B cell (primary cell): Measurements from ENCODE around the gene ADAMTS16.

Source experiments
- CTCF ChIP-seq: fragments of 200-600 bp; IDR thresholded peaks from one replicate; pipeline ENCODE4 v1.8.0; 2022; ENCODE audit warnings: antibody characterized with exemption, mild to moderate bottlenecking
- EZH2 ChIP-seq: IDR thresholded peaks from 2 replicates; pipeline ENCODE4 v1.6.1; 2012; ENCODE audit warnings: borderline replicate concordance, low read depth, mild to moderate bottlenecking, moderate library complexity, low read length; ENCODE audit not compliant: insufficient read depth, poor library complexity, severe bottlenecking

- TF ChIP-seq CTCF, result no peak
- no peak for TF ChIP-seq EZH2
These were observed 227.6 kb downstream of the ADAMTS16 start for GRCh38 chr5:5367739-5368138.
